ENCODE data around the gene NPR2.
A peak's percentile ranks its signal among the peaks of the same experiment; 100 is the strongest.

NPR2 gene

GRCh38 chr9:35813434-35814105, 22.2 kb downstream of the NPR2 start:
- no peaks in the 10 kb centered on the region for H3K9me3 Mint-ChIP-seq
- no peaks in the 10 kb centered on the region for H3K27me3 Mint-ChIP-seq
- H3K36me3 Mint-ChIP-seq (ENCODE audit: insufficient read depth), result peaks cover 27% of the 10 kb centered on the region
- DNase-seq (ENCODE audit: low spot score in 2 of 2), result no peak
- H3K27ac Mint-ChIP-seq (ENCODE audit: low read depth), result no peak overlapping the region
- peaks cover 38% of the 10 kb centered on the region for H3K4me1 Mint-ChIP-seq
- H3K4me3 Mint-ChIP-seq, result peak overlapping the region; percentile 91
- no peak for ATAC-seq (replicated peaks; ENCODE audit: extremely low read depth, poor library complexity, severe bottlenecking)

- no peaks in the 10 kb centered on the region for H3K9me3 Mint-ChIP-seq
- peak overlapping the region; percentile 83 for H3K27ac Mint-ChIP-seq (ENCODE audit: low read depth)
- DNase-seq (ENCODE audit: low spot score in 2 of 2), result no peak
- ATAC-seq (replicated peaks; ENCODE audit: extremely low read depth, poor library complexity, severe bottlenecking), result no peak
- peak overlapping the region; percentile 91 for H3K4me3 Mint-ChIP-seq
- H3K36me3 Mint-ChIP-seq (ENCODE audit: insufficient read depth), result peaks cover 27% of the 10 kb centered on the region
- H3K27me3 Mint-ChIP-seq, result no peaks in the 10 kb centered on the region
- peaks cover 38% of the 10 kb centered on the region for H3K4me1 Mint-ChIP-seq
These were observed 22.9 kb downstream of the NPR2 start for GRCh38 chr9:35814106-35814840.

- peak; percentile 81 for ATAC-seq (replicated peaks; ENCODE audit: extremely low read depth, poor library complexity, severe bottlenecking)
- peak; percentile 93 to 95 for DNase-seq (ENCODE audit: low spot score in 2 of 2)
- Mint-ChIP-seq H3K27ac (ENCODE audit: low read depth) (peak within 1 kb of the TSS; percentile 83), H3K4me1 (peaks cover 38% of the 10 kb centered on the region), H3K9me3 (no peaks in the 10 kb centered on the region), H3K36me3 (ENCODE audit: insufficient read depth) (peaks cover 27% of the 10 kb centered on the region), H3K27me3 (no peaks in the 10 kb centered on the region), H3K4me3 (peak within 1 kb of the TSS; percentile 91)
These were observed 23.6 kb downstream of the NPR2 start, which contains the start of gene HINT2 for GRCh38 chr9:35814841-35815543. TSS of gene HINT2 (minus strand) at chr9:35815042. CDS start at chr9:35814979, 63 bp downstream.

- H3K4me3 Mint-ChIP-seq, result no peak overlapping the region
These were observed 25.3 kb downstream of the NPR2 start for GRCh38 chr9:35816708-35817107.

GRCh38 chr9:35818341-35818740, 26.9 kb downstream of the NPR2 start:
- ATAC-seq (replicated peaks; ENCODE audit: extremely low read depth, poor library complexity, severe bottlenecking) (no peak), DNase-seq (ENCODE audit: low spot score in 2 of 2) (no peak)
- no peaks in the 10 kb centered on the region for H3K9me3 Mint-ChIP-seq
- H3K4me3 Mint-ChIP-seq, result no peak overlapping the region
- peaks cover 17% of the 10 kb centered on the region for H3K4me1 Mint-ChIP-seq
- peaks cover 16% of the 10 kb centered on the region for H3K36me3 Mint-ChIP-seq (ENCODE audit: insufficient read depth)
- H3K27ac Mint-ChIP-seq (ENCODE audit: low read depth), result no peak overlapping the region
- H3K27me3 Mint-ChIP-seq, result no peaks in the 10 kb centered on the region

More at GRCh38 chr9:35816708-35817107, 25.3 kb downstream of the NPR2 start:
- DNase-seq (ENCODE audit: low spot score in 2 of 2) (no peak), ATAC-seq (replicated peaks; ENCODE audit: extremely low read depth, poor library complexity, severe bottlenecking) (no peak)
- H3K9me3 Mint-ChIP-seq, result no peaks in the 10 kb centered on the region
- no peaks in the 10 kb centered on the region for H3K27me3 Mint-ChIP-seq
- H3K4me1 Mint-ChIP-seq, result peaks cover 31% of the 10 kb centered on the region
- no peak overlapping the region for H3K27ac Mint-ChIP-seq (ENCODE audit: low read depth)
- peaks cover 22% of the 10 kb centered on the region for H3K36me3 Mint-ChIP-seq (ENCODE audit: insufficient read depth)

GRCh38 chr9:35820076-35820475, 28.7 kb downstream of the NPR2 start:
- Mint-ChIP-seq H3K27me3 (no peaks in the 10 kb centered on the region), H3K4me3 (no peak overlapping the region), H3K4me1 (peaks cover 7% of the 10 kb centered on the region), H3K9me3 (no peaks in the 10 kb centered on the region), H3K36me3 (ENCODE audit: insufficient read depth) (peaks cover 9% of the 10 kb centered on the region), H3K27ac (ENCODE audit: low read depth) (no peak overlapping the region)
- no peak for ATAC-seq (replicated peaks; ENCODE audit: extremely low read depth, poor library complexity, severe bottlenecking)
- DNase-seq (ENCODE audit: low spot score in 2 of 2), result no peak

- H3K36me3 Mint-ChIP-seq (ENCODE audit: insufficient read depth), result peaks cover 4% of the 10 kb centered on the region
- no peaks in the 10 kb centered on the region for H3K9me3 Mint-ChIP-seq
- peaks cover 6% of the 10 kb centered on the region for H3K4me1 Mint-ChIP-seq
- DNase-seq (ENCODE audit: low spot score in 2 of 2), result no peak
- no peaks in the 10 kb centered on the region for H3K27me3 Mint-ChIP-seq
- H3K4me3 Mint-ChIP-seq, result no peak overlapping the region
- no peak for ATAC-seq (replicated peaks; ENCODE audit: extremely low read depth, poor library complexity, severe bottlenecking)
- H3K27ac Mint-ChIP-seq (ENCODE audit: low read depth), result no peak overlapping the region
These were observed 31.5 kb downstream of the NPR2 start for GRCh38 chr9:35822926-35823325.

GRCh38 chr9:35826071-35826701, 34.8 kb downstream of the NPR2 start:
- no peaks in the 10 kb centered on the region for H3K27me3 Mint-ChIP-seq
- H3K36me3 Mint-ChIP-seq (ENCODE audit: insufficient read depth), result peaks cover 7% of the 10 kb centered on the region
- no peak for ATAC-seq (replicated peaks; ENCODE audit: extremely low read depth, poor library complexity, severe bottlenecking)
- H3K27ac Mint-ChIP-seq (ENCODE audit: low read depth), result no peak overlapping the region
- H3K9me3 Mint-ChIP-seq, result no peaks in the 10 kb centered on the region
- H3K4me3 Mint-ChIP-seq, result no peak overlapping the region
- peaks cover 33% of the 10 kb centered on the region for H3K4me1 Mint-ChIP-seq
- DNase-seq (ENCODE audit: low spot score in 2 of 2), result peak in 1 of 2 donors; percentile 25

GRCh38 chr9:35827486-35827885, 36.1 kb downstream of the NPR2 start:
- peak overlapping the region; percentile 89 for H3K4me3 Mint-ChIP-seq
- H3K36me3 Mint-ChIP-seq (ENCODE audit: insufficient read depth), result peaks cover 7% of the 10 kb centered on the region
- no peaks in the 10 kb centered on the region for H3K9me3 Mint-ChIP-seq
- no peak overlapping the region for H3K27ac Mint-ChIP-seq (ENCODE audit: low read depth)
- ATAC-seq (replicated peaks; ENCODE audit: extremely low read depth, poor library complexity, severe bottlenecking) (no peak), DNase-seq (ENCODE audit: low spot score in 2 of 2) (no peak)
- H3K4me1 Mint-ChIP-seq, result peaks cover 38% of the 10 kb centered on the region
- H3K27me3 Mint-ChIP-seq, result no peaks in the 10 kb centered on the region

GRCh38 chr9:35828716-35829083, 37.3 kb downstream of the NPR2 start, which contains the start of gene FAM221B:
TSS of gene FAM221B (minus strand) at chr9:35828732. CDS start at chr9:35826161, 2,571 bp downstream.
- H3K9me3 Mint-ChIP-seq, result no peaks in the 10 kb centered on the region
- DNase-seq (ENCODE audit: low spot score in 2 of 2), result no peak
- H3K4me3 Mint-ChIP-seq, result peak within 1 kb of the TSS; percentile 89
- H3K27ac Mint-ChIP-seq (ENCODE audit: low read depth), result peak within 1 kb of the TSS; percentile 96
- peaks cover 38% of the 10 kb centered on the region for H3K4me1 Mint-ChIP-seq
- peaks cover 5% of the 10 kb centered on the region for H3K36me3 Mint-ChIP-seq (ENCODE audit: insufficient read depth)
- H3K27me3 Mint-ChIP-seq, result no peaks in the 10 kb centered on the region
- peak; percentile 13 for ATAC-seq (replicated peaks; ENCODE audit: extremely low read depth, poor library complexity, severe bottlenecking)

GRCh38 chr9:35829084-35829763, 37.8 kb downstream of the NPR2 start, which contains the start of gene TMEM8B:
TSS of gene TMEM8B (plus strand) at chr9:35829228. CDS start at chr9:35829448, 220 bp downstream.
- Mint-ChIP-seq H3K27ac (ENCODE audit: low read depth) (peak within 1 kb of the TSS; percentile 96), H3K27me3 (no peaks in the 10 kb centered on the region), H3K4me1 (peaks cover 38% of the 10 kb centered on the region), H3K4me3 (peak within 1 kb of the TSS; percentile 89), H3K36me3 (ENCODE audit: insufficient read depth) (peaks cover 5% of the 10 kb centered on the region), H3K9me3 (no peaks in the 10 kb centered on the region)
- DNase-seq (ENCODE audit: low spot score in 2 of 2) (peak; percentile 79 to 80), ATAC-seq (replicated peaks; ENCODE audit: extremely low read depth, poor library complexity, severe bottlenecking) (peak; percentile 96)

- Mint-ChIP-seq H3K9me3 (no peaks in the 10 kb centered on the region), H3K4me1 (peaks cover 43% of the 10 kb centered on the region), H3K36me3 (ENCODE audit: insufficient read depth) (peaks cover 5% of the 10 kb centered on the region), H3K4me3 (peak overlapping the region; percentile 89), H3K27me3 (no peaks in the 10 kb centered on the region), H3K27ac (ENCODE audit: low read depth) (peak overlapping the region; percentile 96)
- DNase-seq (ENCODE audit: low spot score in 2 of 2) (no peak), ATAC-seq (replicated peaks; ENCODE audit: extremely low read depth, poor library complexity, severe bottlenecking) (no peak)
These were observed 38.3 kb downstream of the NPR2 start for GRCh38 chr9:35829764-35830096.

Measured in central memory CD8-positive, alpha-beta T cell (primary cell).